ENCODE measurements around the gene DMWD.

DMWD gene

GRCh38 chr19:45742969-45743368 lies 49.7 kb downstream of the DMWD start:
- FAIRE-seq, result no peak

DNA sequence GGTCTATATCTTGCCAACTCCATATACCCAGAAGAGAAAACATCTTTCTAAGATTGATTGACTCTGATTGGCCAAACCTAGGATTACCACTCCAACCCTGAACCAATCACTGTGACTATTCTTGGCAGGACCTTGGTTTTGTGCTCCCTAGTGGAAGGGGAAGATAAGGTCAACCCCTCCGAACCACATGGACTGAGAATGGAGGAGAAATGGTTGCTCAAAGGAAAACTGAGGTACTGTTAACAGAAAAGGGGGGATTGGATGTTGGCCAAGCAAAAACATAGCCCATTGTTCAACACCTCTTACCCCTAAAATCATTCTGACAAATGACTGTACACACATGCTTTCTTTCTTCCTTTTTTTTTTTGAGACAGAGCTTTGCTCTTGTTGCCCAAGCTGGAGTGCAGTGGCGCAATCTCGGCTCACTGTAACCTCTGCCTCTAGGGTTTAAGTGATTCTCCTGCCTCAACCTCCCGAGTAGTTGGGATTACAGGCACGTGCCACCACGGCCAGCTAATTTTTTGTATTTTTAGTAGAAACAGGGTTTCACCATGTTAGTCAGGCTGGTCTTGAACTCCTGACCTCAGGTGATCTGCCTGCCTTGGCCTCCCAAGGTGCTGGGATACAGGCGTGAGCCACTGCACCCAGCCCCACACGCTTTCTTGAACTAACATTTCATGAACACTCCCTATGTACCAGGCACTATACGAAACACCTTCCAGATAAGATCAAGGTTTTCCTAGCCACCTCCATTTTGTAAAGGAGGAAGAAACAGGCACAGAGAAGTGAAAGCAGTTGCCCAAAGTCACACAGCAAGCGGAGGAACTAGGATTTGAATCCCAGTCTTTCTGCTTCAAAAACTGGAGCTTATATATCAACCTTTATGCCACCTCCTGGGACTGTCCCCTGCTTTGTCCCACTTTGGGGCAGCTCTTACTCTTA lies 52.9 kb downstream of the DMWD start:
- FAIRE-seq, result no peak

- FAIRE-seq, result no peak
Measured at GRCh38 chr19:45733160-45733810, 59.4 kb downstream of the DMWD start, which contains the start of gene MEIOSIN. Gene MEIOSIN, plus strand, starts transcription at chr19:45733439. Its CDS starts 1,938 bp downstream, at chr19:45735377.
